Measurements from ENCODE around the gene CDH1. TPM values are rescaled to one million over a fixed set of nuclear protein-coding genes. Genes with fewer than 3 reads are reported as not detected.

Gene CDH1
- total RNA-seq, 1 donor from 2014 or later = not detected

DNA sequence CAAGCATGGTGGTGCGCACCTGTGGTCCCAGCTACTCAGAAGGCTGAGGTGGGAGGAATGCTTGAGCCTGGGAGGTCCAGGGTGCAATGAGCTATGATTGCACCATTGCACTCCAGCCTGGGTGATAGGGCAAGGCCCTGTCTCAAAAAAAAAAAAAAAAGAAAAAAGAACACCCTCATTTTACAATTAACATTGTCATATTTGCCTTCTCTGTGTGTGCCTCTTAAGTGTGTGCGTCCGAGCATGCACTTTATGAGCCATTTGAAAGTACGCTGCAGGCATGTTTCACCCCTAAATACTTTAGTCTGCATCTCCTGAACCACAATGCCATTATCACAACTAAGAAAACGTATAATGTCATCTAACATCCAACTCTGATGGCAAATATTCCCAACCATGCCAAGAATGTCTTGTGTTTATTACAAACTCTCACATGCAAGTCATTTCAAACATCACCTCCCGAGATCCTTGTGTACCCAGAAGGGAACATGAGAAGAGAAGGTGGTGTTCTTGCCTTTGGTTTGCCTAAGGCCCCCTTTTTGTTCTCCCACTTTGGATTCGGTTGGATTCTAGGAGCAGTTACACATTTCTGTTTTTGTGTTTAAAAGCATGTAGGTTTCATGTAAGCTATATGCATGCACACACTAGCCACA is 38.0 kb downstream of the CDH1 start:
- DNase-seq (ENCODE audit: extremely low spot score, unreplicated experiment) = no peak
- Mint-ChIP-seq H3K4me1 (ENCODE audit: unreplicated experiment) (no peaks in the 10 kb centered on the region), H3K36me3 (ENCODE audit: unreplicated experiment) (no peaks in the 10 kb centered on the region), H3K27me3 (ENCODE audit: unreplicated experiment) (peaks cover under 1% of the 10 kb centered on the region), H3K27ac (ENCODE audit: unreplicated experiment) (no peak overlapping the region), H3K4me3 (ENCODE audit: unreplicated experiment) (no peak overlapping the region), H3K9me3 (ENCODE audit: unreplicated experiment) (no peaks in the 10 kb centered on the region)
- no peak for TF ChIP-seq CTCF (IDR thresholded peaks at IDR 0.05)

DNA sequence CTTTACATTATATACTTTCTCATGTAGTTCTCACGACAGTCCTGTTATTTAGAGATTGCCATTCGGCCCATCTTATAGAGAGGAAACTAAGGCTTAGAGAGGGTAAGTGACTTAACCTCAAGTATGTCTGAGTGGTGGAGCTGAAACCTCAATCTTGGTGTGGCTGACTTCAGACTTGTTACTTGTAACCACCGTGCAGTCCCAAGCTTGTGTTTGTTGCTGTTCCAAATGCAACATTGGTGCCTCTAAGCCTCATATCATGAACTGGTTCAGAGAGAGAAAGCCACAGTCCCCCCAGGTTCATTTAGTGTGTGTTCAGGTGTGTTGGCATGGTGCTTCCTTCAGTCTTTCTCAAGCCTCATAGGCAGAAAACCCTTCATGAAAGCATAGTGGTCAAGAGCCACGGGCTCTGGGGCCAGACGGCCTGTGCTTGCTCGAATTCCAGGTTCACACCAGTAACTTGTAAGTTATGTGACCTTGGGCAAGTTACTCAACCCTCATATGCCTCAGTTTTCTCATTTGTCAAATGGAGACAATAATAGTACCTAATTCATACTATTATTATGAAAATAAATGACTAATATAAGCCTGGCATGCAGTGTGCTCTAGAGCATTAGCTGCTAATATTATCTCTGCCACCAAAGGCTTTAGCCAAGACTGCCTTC is 39.9 kb downstream of the CDH1 start:
- H3K27me3 Mint-ChIP-seq (ENCODE audit: unreplicated experiment) = no peaks in the 10 kb centered on the region
- H3K4me1 Mint-ChIP-seq (ENCODE audit: unreplicated experiment) = no peaks in the 10 kb centered on the region
- H3K9me3 Mint-ChIP-seq (ENCODE audit: unreplicated experiment) = no peaks in the 10 kb centered on the region
- no peak overlapping the region for H3K27ac Mint-ChIP-seq (ENCODE audit: unreplicated experiment)
- no peaks in the 10 kb centered on the region for H3K36me3 Mint-ChIP-seq (ENCODE audit: unreplicated experiment)
- no peak for DNase-seq (ENCODE audit: extremely low spot score, unreplicated experiment)
- no peak for TF ChIP-seq CTCF (IDR thresholded peaks at IDR 0.05)
- H3K4me3 Mint-ChIP-seq (ENCODE audit: unreplicated experiment) = no peak overlapping the region

GRCh38 chr16:68778551-68779231 is 41.6 kb downstream of the CDH1 start:
- TF ChIP-seq CTCF (IDR thresholded peaks at IDR 0.05) = no peak

DNA sequence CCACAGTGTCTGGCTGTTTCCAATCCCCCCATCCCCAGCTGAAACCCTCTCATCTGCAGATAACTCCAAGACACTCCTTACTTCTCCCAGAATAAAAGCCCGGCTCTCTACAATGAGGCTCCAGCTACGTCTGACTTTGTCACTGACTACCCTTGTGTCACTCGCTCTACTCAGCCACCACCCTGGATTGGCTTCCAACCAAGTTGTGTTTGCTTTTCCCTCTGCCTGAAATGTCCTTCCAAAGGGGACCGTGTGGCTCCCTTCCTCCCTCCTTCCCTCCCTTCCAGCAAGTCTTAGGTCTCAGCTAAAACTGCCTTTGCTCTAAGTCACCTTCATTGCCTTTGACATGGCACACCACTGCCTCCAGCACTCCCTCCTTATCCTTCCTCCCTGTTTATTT is 42.8 kb downstream of the CDH1 start:
- no peaks in the 10 kb centered on the region for H3K4me1 Mint-ChIP-seq (ENCODE audit: unreplicated experiment)
- TF ChIP-seq CTCF (IDR thresholded peaks at IDR 0.05) = no peak
- no peak overlapping the region for H3K27ac Mint-ChIP-seq (ENCODE audit: unreplicated experiment)

More at GRCh38 chr16:68778551-68779231, 41.6 kb downstream of the CDH1 start:
- H3K27me3 Mint-ChIP-seq (ENCODE audit: unreplicated experiment) = no peaks in the 10 kb centered on the region
- H3K27ac Mint-ChIP-seq (ENCODE audit: unreplicated experiment) = no peak overlapping the region
- DNase-seq (ENCODE audit: extremely low spot score, unreplicated experiment) = no peak
- no peak overlapping the region for H3K4me3 Mint-ChIP-seq (ENCODE audit: unreplicated experiment)
- no peaks in the 10 kb centered on the region for H3K4me1 Mint-ChIP-seq (ENCODE audit: unreplicated experiment)
- H3K9me3 Mint-ChIP-seq (ENCODE audit: unreplicated experiment) = no peaks in the 10 kb centered on the region
- H3K36me3 Mint-ChIP-seq (ENCODE audit: unreplicated experiment) = no peaks in the 10 kb centered on the region

GRCh38 chr16:68781784-68782183 is 44.7 kb downstream of the CDH1 start:
- Mint-ChIP-seq H3K27me3 (ENCODE audit: unreplicated experiment) (no peaks in the 10 kb centered on the region), H3K27ac (ENCODE audit: unreplicated experiment) (no peak overlapping the region), H3K36me3 (ENCODE audit: unreplicated experiment) (peaks cover 1% of the 10 kb centered on the region), H3K4me3 (ENCODE audit: unreplicated experiment) (no peak overlapping the region), H3K9me3 (ENCODE audit: unreplicated experiment) (no peaks in the 10 kb centered on the region), H3K4me1 (ENCODE audit: unreplicated experiment) (peaks cover 5% of the 10 kb centered on the region)
- no peak for TF ChIP-seq CTCF (IDR thresholded peaks at IDR 0.05)
- DNase-seq (ENCODE audit: extremely low spot score, unreplicated experiment) = no peak

More for the DNA sequence above, 42.8 kb downstream of the CDH1 start:
- no peaks in the 10 kb centered on the region for H3K9me3 Mint-ChIP-seq (ENCODE audit: unreplicated experiment)
- H3K4me3 Mint-ChIP-seq (ENCODE audit: unreplicated experiment) = no peak overlapping the region
- no peak for DNase-seq (ENCODE audit: extremely low spot score, unreplicated experiment)
- H3K36me3 Mint-ChIP-seq (ENCODE audit: unreplicated experiment) = peaks cover 1% of the 10 kb centered on the region
- no peaks in the 10 kb centered on the region for H3K27me3 Mint-ChIP-seq (ENCODE audit: unreplicated experiment)

Measured in osteocyte (in vitro differentiated cells).